Liver (tissue), 3 donors: Measurements from ENCODE around the gene ATXN7L1.

ENCODE experiments used
- ATF3 ChIP-seq: IDR thresholded peaks from 2 replicates; pipeline ENCODE4 v1.6.1; 2016; ENCODE audit warnings: antibody characterized with exemption
- CTCF ChIP-seq: fragments of 150-350 bp; IDR thresholded peaks from 2 replicates; pipeline ENCODE4 v1.5.1; 2017; ENCODE audit warnings: improper control_type of control experiment, low read depth, low read length; ENCODE audit not compliant: missing input control
- FOXA1 ChIP-seq: IDR thresholded peaks from 2 replicates; pipeline ENCODE4 v1.6.1; 2016; ENCODE audit warnings: antibody characterized with exemption
- GABPA ChIP-seq, 2 donors: IDR thresholded peaks in 1 of 2; conservative IDR thresholded peaks in 1 of 2; 2 replicates each; pipeline ENCODE4 v1.6.1; 2016; ENCODE audit warnings: antibody characterized with exemption in 2 of 2, mild to moderate bottlenecking in 1 of 2, moderate library complexity in 1 of 2
- JUND ChIP-seq, 2 donors: IDR thresholded peaks; 2 replicates each; pipeline ENCODE4 v1.6.1; 2016; ENCODE audit warnings: antibody characterized with exemption in 2 of 2
- MAX ChIP-seq: IDR thresholded peaks from 2 replicates; pipeline ENCODE4 v1.6.1; 2016; ENCODE audit warnings: antibody characterized with exemption
- RAD21 ChIP-seq, 2 donors: IDR thresholded peaks; 2 replicates each; pipeline ENCODE4 v1.6.1; 2016; ENCODE audit warnings: antibody characterized with exemption in 2 of 2, mild to moderate bottlenecking in 2 of 2
- YY1 ChIP-seq: IDR thresholded peaks from 2 replicates; pipeline ENCODE4 v1.6.1; 2016; ENCODE audit warnings: antibody characterized with exemption, mild to moderate bottlenecking
- ZBTB33 ChIP-seq: IDR thresholded peaks from 2 replicates; pipeline ENCODE4 v1.6.1; 2016; ENCODE audit warnings: antibody characterized with exemption
- donor health status: healthy.
- donor health status: healthy.

GRCh38 chr7:105734233-105734632 is 142.2 kb downstream of the ATXN7L1 start:
- TF ChIP-seq YY1, result no peak
- TF ChIP-seq CTCF, result no peak
- no peak for TF ChIP-seq ZBTB33
- TF ChIP-seq JUND (IDR thresholded peaks at IDR 0.05), result no peak
- TF ChIP-seq GABPA (IDR thresholded peaks at IDR 0.05 in 1 of 2, conservative IDR thresholded peaks at IDR 0.05 in 1 of 2), result no peak
- no peak for TF ChIP-seq ATF3
- TF ChIP-seq FOXA1, result no peak
- TF ChIP-seq MAX, result no peak
- TF ChIP-seq RAD21 (IDR thresholded peaks at IDR 0.05), result no peak
